NCI-H82 treated with DMSO at 0.1 percent for 48 hours (cell line): ENCODE data around the gene SAMD10.
"Not testable (repeated sequence)": the region's sequence is repeated elsewhere in the genome, so short reads cannot be mapped to it uniquely, and the experiment has no call there.

Experiments used
- DNase-seq: peaks from one replicate; lab custom pipeline; 2025; ENCODE audit not compliant: unreplicated experiment; lab: John Stamatoyannopoulos, UW

SAMD10 gene

DNA sequence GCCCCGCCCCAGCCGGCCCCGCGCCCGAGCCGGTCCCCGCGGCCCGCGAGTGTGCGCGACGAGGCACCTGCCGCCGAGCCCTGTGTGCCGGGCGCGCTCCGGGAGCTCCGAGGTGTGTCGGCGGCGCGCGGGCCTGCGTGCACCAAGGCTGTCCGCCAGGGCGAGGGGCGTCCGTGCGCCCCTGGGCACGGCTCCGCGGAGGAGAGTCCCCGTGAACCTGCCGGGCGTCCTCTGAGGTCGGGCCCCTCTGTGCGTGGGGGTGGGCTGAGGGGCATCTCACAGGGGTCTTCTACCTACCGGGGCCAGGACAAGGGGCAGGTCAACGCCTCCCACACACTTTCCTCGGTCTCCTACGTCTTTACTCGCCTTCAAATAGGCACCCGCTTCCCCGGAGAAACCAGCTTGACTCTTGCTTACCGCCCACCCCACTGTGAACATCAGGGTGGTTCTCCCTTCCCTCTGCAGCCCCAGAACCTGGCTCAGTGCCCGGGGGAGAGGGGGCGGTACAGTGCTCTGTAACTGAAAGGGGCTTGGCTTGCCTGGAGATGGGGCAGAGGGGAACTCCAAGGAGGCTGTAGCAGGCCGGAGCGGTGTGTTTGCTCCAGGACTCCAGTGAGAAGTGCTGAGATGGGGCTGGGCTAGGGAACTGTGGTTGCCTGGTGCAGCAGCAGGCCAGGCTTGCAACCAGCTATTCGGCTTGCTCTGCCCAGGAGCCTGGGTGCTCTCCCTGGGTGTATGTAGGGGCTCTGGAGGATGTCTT, at the start of gene SAMD10:
Gene SAMD10 (minus strand): TSS at position 86 of the 760 bp plus-strand sequence. CDS start 175 bp downstream, outside the sequence.
- peak; percentile 15 for DNase-seq

GRCh38 chr20:64027981-64028685, 48.7 kb upstream of the SAMD10 start:
- no peak for DNase-seq

DNA sequence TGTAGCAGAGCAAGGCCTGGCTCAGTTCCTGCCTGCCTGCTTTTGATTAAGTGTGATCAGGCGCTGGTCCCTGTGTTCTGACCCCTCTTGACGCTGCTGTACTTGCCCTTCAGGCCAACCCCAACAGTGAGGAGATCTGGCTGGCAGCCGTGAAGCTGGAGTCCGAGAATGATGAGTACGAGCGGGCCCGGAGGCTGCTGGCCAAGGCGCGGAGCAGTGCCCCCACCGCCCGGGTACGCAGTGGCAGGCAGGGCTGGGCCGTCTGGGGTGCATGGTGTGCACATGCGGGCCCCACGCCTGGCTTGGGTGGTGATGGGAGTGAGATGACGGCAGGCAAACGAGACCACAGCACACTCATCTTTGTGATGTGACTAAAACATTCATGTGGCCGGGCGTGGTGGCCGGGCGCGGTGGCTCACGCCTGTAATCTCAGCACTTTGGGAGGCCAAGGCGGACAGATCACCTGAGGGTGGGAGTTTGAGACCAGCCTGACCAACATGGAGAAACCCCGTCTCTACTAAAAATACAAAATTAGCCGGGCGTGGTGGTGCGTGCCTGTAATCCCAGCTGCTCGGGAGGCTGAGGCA, 46.5 kb upstream of the SAMD10 start:
- DNase-seq = no peak

DNA sequence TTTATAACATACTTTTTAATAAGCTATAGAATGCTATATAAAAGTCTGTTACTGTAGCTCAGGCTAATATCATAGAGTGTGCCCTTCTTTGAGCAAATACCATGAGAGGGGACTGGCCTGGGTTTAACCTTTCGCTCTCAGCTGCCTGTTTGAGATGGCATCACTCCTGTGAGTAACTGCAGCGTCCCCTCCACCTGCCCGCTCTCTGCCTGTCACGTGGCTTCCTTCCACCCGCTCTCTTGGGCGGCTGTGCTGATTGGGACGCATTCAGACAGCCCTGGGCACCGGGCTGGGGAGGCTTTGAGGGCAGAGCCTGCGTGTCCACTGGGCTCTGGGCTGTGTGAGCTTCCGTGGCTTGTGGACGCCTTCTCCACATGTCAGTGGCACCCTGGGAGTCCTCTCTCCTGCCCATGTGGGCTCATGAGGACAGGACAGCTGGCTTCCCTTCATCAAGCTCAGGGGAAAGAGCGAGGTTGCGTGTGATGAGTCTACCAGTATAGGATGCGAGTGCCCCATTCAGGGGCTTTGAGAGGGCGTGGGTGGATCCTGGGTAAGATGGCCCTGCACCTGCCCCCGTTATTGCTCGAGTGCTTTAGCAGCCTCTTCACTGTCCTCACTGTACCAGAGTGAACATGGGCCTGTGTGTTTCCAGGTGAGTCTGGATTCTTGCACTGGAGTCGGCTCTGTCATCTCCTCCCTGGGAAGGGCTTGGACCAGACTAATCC, 45.8 kb upstream of the SAMD10 start:
- DNase-seq = no peak

DNA sequence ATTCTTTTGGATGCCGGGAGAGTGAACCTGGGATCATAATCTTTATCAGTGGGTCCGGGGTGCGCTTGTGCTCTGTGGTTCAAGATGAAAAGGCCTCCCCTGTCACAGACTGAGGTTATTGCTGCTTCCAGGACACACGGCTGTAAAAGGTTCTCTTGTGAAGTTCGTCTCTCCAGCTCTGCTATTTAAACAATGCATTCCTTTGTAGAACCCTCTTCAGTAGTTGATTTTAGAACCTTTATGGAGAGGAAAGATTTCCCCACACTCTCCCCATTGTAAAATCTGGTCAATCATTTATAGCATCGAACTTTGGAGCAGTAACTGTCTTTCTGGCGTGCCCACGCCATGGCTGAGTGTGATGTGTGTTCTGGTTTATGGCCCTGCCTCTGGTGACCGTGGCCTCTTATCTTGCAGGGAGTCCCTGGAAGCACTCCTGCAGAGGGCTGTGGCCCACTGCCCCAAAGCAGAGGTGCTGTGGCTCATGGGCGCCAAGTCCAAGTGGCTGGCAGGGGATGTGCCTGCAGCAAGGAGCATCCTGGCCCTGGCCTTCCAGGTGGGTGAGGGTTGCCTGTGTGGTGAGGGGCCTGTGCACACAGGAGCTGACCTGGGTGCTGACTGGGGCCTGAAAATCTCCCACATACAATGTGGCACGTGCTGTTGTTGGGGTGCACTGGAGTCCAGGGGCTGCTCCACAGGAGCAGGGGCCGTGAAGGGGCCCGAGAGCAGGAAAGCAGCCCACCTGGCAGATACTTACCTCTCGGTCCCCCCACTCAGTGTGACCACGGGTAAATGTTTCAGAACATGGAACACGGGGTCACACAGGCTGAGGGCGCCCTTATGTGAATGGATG, 44.9 kb upstream of the SAMD10 start:
- no peak for DNase-seq

GRCh38 chr20:64023361-64024140, 44.1 kb upstream of the SAMD10 start:
- DNase-seq = no peak

- DNase-seq = no peak
Observed at GRCh38 chr20:64022671-64023360, 43.4 kb upstream of the SAMD10 start.

- no peak for DNase-seq
Observed at GRCh38 chr20:64021124-64021975, 41.9 kb upstream of the SAMD10 start.

DNA sequence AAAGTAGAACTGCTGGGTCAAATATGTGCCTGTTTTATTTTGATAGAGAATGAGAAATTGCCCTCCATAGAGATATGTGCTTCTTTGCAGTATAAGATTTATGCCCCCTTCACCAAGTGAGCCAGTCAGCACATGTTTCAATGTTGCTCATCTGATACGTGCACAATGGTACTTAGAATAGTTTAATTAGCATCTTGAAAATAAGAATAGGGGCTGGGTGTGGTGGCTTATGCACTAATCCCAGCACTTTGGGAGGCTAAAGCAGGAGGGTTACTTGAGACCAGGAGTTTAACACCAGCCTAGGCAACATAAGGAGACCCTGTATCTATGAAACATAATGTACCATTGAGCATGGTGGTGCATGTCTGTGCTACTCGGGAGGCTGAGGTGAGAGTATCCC, 36.2 kb upstream of the SAMD10 start:
- no peak for DNase-seq

DNA sequence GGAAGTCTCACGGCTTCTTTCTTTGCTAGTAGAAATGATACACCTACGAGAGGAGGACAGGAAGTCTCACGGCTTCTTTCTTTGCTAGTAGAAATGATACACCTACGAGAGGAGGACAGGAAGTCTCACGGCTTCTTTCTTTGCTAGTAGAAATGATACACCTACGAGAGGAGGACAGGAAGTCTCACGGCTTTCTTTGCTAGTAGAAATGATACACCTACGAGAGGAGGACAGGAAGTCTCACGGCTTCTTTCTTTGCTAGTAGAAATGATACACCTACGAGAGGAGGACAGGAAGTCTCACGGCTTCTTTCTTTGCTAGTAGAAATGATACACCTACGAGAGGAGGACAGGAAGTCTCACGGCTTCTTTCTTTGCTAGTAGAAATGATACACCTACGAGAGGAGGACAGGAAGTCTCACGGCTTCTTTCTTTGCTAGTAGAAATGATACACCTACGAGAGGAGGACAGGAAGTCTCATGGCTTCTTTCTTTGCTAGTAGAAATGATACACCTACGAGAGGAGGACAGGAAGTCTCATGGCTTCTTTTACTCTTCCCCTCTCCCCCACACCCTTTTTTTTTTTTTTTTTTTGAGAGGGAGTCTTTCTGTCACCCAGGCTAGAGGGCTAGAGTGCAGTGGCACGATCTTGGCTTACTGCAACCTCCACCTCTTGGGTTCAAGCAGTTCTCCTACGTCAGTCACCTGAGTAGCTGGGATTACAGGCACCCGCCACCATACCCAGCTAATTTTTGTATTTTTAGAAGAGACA, 33.1 kb upstream of the SAMD10 start:
- not testable (repeated sequence) for DNase-seq

GRCh38 chr20:64011366-64011779, 31.9 kb upstream of the SAMD10 start:
- no peak for DNase-seq

GRCh38 chr20:64010711-64011237, 31.3 kb upstream of the SAMD10 start:
- DNase-seq = no peak

GRCh38 chr20:64009811-64010387, 30.5 kb upstream of the SAMD10 start:
- DNase-seq = no peak

DNA sequence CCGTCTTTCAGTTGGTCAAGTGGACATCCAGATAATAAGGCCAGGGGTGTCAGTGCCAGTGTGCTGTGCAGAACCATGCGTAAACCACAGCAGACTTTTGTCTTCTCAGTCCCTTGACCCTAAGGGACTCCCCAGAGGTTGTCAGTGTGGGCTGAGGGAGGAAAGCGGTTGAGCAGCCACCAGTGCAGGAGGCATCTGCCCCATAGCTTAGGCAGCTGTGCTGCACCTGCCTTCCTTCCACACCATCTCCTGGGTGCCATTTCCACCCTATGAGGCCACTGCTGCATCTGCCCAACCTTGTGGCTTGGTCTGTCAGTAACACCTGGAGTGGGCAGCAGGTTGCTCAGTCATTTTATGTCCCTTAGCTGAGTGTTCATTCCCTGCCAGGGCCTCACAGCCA, 27.5 kb upstream of the SAMD10 start:
- no peak for DNase-seq

GRCh38 chr20:64006490-64006889, 27.0 kb upstream of the SAMD10 start:
- DNase-seq = no peak

GRCh38 chr20:64005394-64005793, 26.0 kb upstream of the SAMD10 start:
- DNase-seq = no peak
